GM21447 (cell line): ENCODE data around the gene CCDC40.

Experiments
- ATAC-seq: cut with Tn5 transposase; IDR thresholded peaks from one replicate; pipeline ENCODE4 v1.9.1; 2021; ENCODE audit not compliant: unreplicated experiment

The CCDC40 gene

DNA sequence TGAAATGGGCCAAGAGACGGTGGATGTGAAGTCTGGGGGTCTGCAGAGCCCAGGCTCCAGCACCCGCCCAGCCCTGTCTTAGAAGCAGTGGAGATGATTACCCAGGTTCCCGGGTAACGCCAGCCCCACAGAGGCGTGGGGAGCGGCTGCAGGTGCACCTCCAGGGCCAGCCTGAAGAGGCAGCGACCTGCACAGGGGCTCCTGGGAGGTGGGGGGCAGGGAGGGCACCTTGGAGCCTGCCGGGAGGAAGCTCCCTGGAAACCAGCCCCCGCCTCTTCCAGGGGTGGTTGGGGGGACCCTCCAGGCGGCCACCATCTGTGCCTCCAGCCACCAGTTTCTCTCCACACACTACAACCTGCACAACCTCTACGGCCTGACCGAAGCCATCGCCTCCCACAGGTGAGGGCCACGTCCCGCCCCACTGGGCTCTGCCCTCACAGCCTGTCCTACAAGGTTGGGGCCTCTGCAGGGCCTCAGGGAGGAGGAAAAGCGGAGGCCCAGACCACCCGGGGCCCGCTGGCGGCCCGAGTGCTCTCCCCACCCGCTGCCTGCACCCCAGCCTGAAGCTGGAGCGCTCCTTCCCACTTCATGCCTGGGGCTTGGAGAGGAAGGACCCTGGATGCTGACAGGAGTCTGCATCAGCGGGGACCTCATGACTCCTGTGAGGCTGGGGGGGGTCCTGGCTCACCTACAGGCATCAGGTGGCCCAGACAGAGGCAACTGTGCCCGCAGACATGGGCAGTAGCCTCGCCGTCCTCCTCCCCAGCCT is 75.4 kb downstream of the CCDC40 start:
- ATAC-seq = no peak

GRCh38 chr17:80112471-80113032 is 76.1 kb downstream of the CCDC40 start:
- no peak for ATAC-seq

- ATAC-seq = no peak
Observed at GRCh38 chr17:80113033-80113484, 76.6 kb downstream of the CCDC40 start.

DNA sequence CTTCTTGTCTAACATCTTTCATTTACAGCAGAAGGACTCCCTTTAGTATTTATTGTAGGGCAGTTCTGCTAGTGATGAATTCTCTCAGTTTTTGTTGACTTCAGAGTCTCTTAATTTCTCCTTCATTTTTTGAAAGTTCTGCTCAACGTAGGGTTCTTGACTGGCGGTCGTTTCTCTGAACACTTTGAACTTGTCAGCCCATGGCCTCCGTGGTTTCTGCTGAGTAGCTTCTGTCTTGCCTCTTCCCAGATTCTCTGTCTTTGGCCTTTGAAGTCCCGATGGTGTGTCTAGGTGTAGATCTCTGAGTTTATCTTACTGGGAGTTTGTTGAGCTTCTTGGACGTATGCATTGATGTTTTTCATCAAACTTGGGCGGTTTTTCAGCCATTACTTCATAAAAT is 78.3 kb downstream of the CCDC40 start:
- ATAC-seq = no peak

DNA sequence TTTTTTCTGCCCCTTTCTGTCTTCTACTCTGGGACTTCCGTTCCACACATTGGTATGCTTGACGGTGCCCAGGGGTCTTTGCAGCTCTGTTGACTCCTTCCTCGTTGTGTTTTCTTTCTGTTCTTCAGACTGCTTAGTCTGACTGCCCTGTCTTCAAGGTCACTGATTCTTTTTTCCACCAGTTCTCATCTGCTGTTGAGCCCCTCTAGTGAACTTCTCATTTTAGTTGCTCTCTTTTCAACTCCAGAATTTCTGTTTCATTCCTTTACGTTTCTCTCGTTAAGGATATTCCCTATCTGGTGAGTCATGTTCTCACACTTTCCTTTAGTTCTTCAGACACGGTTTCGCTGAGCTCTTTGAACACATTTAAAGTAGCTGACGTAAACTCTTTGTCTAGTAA is 78.7 kb downstream of the CCDC40 start:
- no peak for ATAC-seq

DNA sequence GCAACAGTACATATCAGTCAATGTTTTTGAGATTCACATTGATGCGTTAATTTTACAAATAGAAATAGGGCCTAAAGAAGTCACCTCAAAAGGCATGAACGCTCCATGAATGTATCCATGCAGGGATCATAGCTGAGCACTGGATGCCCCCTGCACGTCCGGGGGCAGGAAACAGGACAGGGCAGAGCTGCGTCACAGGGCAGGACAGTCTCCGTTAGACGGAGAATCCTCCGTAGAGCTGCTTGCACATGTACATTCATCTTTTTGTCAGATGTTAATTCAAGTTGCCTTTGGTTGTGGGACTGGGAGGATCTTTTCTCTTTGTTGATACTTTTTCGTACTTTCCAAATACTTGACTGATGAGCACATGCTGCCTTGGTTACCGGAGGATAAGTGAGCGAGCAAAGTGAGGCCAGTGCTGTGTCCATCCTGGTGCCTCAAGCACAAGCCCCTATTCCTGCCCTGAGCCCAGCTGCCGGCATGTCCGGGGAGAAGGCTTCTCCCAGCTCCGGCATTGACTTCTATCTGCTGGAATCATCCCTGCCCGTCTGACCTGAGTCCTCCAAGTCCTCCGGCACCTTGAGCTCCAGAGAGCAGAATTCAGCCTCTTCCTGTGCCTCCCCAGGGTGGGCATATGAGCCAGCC is 80.0 kb downstream of the CCDC40 start:
- no peak for ATAC-seq

DNA sequence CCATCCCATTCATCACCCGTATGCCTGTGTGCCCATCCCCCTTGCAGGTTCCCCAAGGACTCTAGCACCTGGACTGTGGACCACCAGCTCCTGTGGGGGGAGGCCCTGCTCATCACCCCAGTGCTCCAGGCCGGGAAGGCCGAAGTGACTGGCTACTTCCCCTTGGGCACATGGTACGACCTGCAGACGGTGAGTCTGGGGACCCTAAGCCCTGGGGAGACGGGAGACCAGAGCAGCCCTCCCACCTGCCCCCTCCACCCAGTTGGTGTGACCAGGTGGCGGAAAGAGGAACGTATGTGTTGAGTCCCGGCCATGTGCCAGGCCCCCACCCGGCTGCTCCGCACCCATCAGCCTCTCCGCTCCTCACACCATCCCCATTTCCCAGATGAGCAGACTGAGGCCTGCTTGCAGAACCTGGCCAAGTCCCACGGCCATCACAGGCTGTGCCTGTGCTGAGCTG is 80.5 kb downstream of the CCDC40 start:
- ATAC-seq = no peak

- no peak for ATAC-seq
Observed at GRCh38 chr17:80117491-80118401, 81.3 kb downstream of the CCDC40 start.

- ATAC-seq = no peak
Observed at GRCh38 chr17:80118601-80119270, 82.3 kb downstream of the CCDC40 start.

DNA sequence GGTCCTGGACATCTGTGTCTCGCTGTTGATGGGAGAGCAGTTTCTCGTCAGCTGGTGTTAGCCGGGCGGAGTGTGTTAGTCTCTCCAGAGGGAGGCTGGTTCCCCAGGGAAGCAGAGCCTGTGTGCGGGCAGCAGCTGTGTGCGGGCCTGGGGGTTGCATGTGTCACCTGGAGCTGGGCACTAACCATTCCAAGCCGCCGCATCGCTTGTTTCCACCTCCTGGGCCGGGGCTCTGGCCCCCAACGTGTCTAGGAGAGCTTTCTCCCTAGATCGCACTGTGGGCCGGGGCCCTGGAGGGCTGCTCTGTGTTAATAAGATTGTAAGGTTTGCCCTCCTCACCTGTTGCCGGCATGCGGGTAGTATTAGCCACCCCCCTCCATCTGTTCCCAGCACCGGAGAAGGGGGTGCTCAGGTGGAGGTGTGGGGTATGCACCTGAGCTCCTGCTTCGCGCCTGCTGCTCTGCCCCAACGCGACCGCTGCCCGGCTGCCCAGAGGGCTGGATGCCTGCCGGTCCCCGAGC is 82.9 kb downstream of the CCDC40 start:
- no peak for ATAC-seq

DNA sequence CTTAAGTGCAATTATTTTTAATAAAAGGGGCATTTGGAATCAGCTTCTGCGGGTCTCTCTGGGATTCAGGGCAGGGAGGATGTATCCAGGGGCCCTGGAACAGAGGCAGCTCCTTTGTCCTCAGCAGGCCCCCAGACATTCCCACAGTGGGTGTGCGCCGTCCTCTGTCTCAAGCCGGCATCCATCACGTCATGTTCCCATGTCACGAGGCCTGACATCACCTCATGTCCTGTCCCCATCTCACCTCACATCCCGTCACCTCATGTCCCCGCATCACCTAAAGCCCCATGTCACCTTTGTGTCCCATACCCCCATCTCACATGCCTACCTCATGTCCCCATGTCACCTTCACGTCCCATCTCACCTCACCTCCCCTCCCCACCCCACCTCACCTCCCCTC is 83.4 kb downstream of the CCDC40 start:
- no peak for ATAC-seq

DNA sequence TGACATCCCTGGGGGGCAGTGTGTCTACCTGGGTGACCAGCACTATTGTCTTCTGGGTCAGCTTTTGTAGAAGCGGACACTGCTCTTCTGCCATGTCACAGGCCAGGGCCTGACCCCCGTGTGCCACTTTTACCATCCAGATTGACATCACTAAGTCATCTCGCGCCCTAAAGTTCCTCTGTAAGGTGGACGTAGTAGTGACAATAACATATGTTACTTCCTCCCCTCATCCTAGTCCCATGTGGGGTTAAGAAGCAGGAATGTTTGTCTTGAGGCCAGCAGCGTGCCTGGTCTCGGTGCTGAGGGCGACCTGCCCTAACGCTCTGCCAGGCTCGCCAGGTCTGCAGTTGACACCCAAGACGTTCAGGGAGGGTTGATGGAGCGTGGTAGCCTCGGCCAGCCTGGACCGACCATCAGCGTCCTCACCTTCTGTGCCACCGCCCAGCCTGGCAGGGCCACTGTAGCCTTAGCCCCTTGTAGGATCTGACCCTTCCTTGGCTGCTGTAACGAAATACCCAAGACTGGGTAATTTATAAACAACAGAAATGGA is 85.7 kb downstream of the CCDC40 start:
- ATAC-seq = no peak

DNA sequence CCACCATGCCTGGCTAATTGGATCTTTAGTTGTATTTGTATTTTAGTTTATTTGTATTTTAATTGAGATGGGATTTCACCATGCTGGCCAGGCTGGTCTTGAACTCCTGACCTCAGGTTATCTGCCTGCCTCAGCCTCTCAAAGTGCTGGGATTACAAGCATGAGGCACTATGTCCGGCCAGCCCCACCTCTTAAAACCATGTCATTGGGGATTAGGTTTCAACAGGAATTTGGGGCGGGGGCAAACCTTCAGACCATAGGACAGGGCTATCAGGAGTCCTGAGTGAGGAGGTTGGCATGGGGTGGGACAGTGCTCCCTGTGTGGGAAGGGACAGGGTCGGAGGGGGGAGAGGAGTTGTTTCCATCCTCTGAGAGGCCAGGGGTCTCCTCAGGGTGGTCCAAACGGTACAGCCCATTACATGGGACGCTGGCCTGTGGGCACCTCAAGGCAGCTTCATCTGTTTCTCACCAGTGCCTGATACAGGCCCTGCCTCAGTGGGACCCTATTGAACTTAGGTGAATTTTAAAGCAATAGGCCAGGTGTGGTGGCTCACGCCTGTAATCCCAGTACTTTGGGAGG is 86.6 kb downstream of the CCDC40 start:
- no peak for ATAC-seq

DNA sequence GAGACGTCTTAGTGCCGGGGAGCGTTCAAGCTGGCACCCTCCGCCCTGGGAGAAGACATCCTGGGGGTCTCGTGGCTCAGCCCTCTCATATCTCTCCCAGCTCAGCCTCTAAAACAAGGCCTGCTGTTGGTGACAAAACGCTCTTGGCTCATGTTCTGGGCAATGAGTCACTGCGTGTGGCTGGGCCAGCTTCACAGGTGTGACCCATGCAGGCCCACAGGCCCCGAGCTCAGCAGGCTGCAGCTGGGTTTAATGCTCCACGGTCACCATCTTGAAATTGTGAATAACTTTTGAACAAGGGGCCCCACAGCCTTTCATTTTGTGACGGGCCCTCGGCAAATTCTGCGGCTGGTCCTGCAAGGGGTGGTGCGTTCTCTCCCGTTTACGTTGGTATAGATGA is 87.3 kb downstream of the CCDC40 start:
- ATAC-seq = no peak

- ATAC-seq = no peak
Observed at GRCh38 chr17:80124351-80124981, 88.0 kb downstream of the CCDC40 start.

- ATAC-seq = no peak
Observed at GRCh38 chr17:80125656-80126448, 89.4 kb downstream of the CCDC40 start.

- ATAC-seq = no peak
Observed at GRCh38 chr17:80126449-80126715, 89.9 kb downstream of the CCDC40 start.

- ATAC-seq = no peak
Observed at GRCh38 chr17:80129006-80129565, 92.6 kb downstream of the CCDC40 start.
